IMR-90 (cell line): ENCODE results near the gene GPR62. TPM values are rescaled to one million over a fixed set of nuclear protein-coding genes. Genes with fewer than 3 reads are reported as not detected.
A peak's percentile ranks its signal among the peaks of the same experiment; 100 is the strongest.

Experiments
- ATAC-seq: fragments of 200-7000 bp; cut with Tn5 transposase; 2 replicates; pipeline ENCODE4 v1.9.1; 2020; ENCODE audit warnings: low read depth, mild to moderate bottlenecking, moderate library complexity
- BruUV-seq: library from RNA; stranded (reverse); fragments of 400-500 nt; replicated peaks from 2 replicates; lab custom pipeline; 2021; lab: Mats Ljungman, UMichigan
- CTCF ChIA-PET: fragments of 300-600 bp; formaldehyde crosslinking; extraction: SDS; loops from one replicate; lab custom pipeline; 2021; ENCODE audit warnings: antibody characterized with exemption; lab: Yijun Ruan, JAX
- POLR2A ChIA-PET: fragments of 300-600 bp; sonication (Branson Sonifier 250); formaldehyde crosslinking; loops from one replicate; lab custom pipeline; 2022; ENCODE audit warnings: antibody characterized with exemption; ENCODE audit not compliant: unreplicated experiment; lab: Charles Lee
- DNase-seq: peaks from one replicate; pipeline ENCODE4 v3.0.0; 2013
- H2AFZ ChIP-seq: replicated peaks from 2 replicates; pipeline ENCODE3; 2013; ENCODE audit warnings: low read length, mild to moderate bottlenecking; ENCODE audit not compliant: poor library complexity
- H2AK5ac ChIP-seq: 2 replicates; pipeline ENCODE4 v1.6.1; 2013; ENCODE audit warnings: low read depth, low read length, inconsistent platforms
- H2AK9ac ChIP-seq: replicated peaks from 2 replicates; pipeline ENCODE3; 2013; ENCODE audit warnings: mild to moderate bottlenecking, low read depth, low read length, moderate library complexity; ENCODE audit not compliant: poor library complexity
- H2BK120ac ChIP-seq: 2 replicates; pipeline ENCODE4 v1.6.1; 2013; ENCODE audit warnings: low read depth, low read length, inconsistent platforms
- H2BK15ac ChIP-seq: 3 replicates; pipeline ENCODE4 v1.6.1; 2013; ENCODE audit warnings: low read depth, low read length, inconsistent platforms
- H2BK20ac ChIP-seq: 2 replicates; pipeline ENCODE4 v1.6.1; 2013; ENCODE audit warnings: low read depth, mild to moderate bottlenecking, inconsistent platforms, low read length, moderate library complexity
- H2BK5ac ChIP-seq: 2 replicates; pipeline ENCODE4 v1.6.1; 2013; ENCODE audit warnings: mild to moderate bottlenecking, low read depth, low read length, inconsistent platforms; ENCODE audit not compliant: poor library complexity, severe bottlenecking
- H3K14ac ChIP-seq: replicated peaks from 2 replicates; pipeline ENCODE4 v1.6.1; 2013; ENCODE audit warnings: low read depth, low read length, inconsistent platforms
- H3K18ac ChIP-seq: 2 replicates; pipeline ENCODE4 v1.6.1; 2013; ENCODE audit warnings: low read depth, low read length, control low read depth
- H3K23ac ChIP-seq: 2 replicates; pipeline ENCODE4 v1.6.1; 2013; ENCODE audit warnings: low read depth, low read length, inconsistent platforms
- H3K27ac ChIP-seq: 2 replicates; pipeline ENCODE4 v1.5.1; 2013; ENCODE audit warnings: mild to moderate bottlenecking, control low read depth, low read length; ENCODE audit not compliant: insufficient read depth
- H3K27me3 ChIP-seq: 2 replicates; pipeline ENCODE4 v1.6.1; 2013; ENCODE audit warnings: low read length; ENCODE audit not compliant: control insufficient read depth, insufficient read depth
- H3K36me3 ChIP-seq: 2 replicates; pipeline ENCODE4 v1.6.1; 2013; ENCODE audit warnings: low read length, mixed read lengths; ENCODE audit not compliant: control insufficient read depth, insufficient read depth
- H3K4ac ChIP-seq: 2 replicates; pipeline ENCODE4 v1.6.1; 2013; ENCODE audit warnings: low read depth, low read length, inconsistent platforms
- H3K4me1 ChIP-seq: 2 replicates; pipeline ENCODE4 v1.6.1; 2013; ENCODE audit warnings: low read length, mixed read lengths; ENCODE audit not compliant: control insufficient read depth, insufficient read depth
- H3K4me2 ChIP-seq: 2 replicates; pipeline ENCODE4 v1.6.1; 2013; ENCODE audit warnings: low read depth, mild to moderate bottlenecking, control low read depth, low read length, moderate library complexity
- H3K4me3 ChIP-seq: 2 replicates; pipeline ENCODE4 v1.5.1; 2013; ENCODE audit warnings: low read depth, mild to moderate bottlenecking, control low read depth, low read length, moderate library complexity; ENCODE audit not compliant: insufficient read depth
- H3K56ac ChIP-seq: 2 replicates; pipeline ENCODE4 v1.6.1; 2013; ENCODE audit warnings: low read length, inconsistent platforms; ENCODE audit not compliant: insufficient read depth; ENCODE audit errors: extremely low read depth
- H3K79me1 ChIP-seq, 2 experiments: 2 replicates each; pipeline ENCODE4 v1.6.1; 2013; ENCODE audit warnings: low read length in 2 of 2, inconsistent platforms in 1 of 2, low read depth in 1 of 2
- H3K9ac ChIP-seq: 2 replicates; pipeline ENCODE4 v1.6.1; 2013; ENCODE audit warnings: low read depth, low read length, control low read depth
- H3K9me1 ChIP-seq: 2 replicates; pipeline ENCODE4 v1.6.1; 2013; ENCODE audit warnings: low read length, inconsistent platforms; ENCODE audit not compliant: insufficient read depth
- H3K9me3 ChIP-seq: 2 replicates; pipeline ENCODE4 v1.6.1; 2013; ENCODE audit warnings: low read length; ENCODE audit not compliant: control insufficient read depth, insufficient read depth
- H4K20me1 ChIP-seq: 2 replicates; pipeline ENCODE4 v1.6.1; 2013; ENCODE audit warnings: low read length, inconsistent platforms; ENCODE audit not compliant: insufficient read depth
- H4K5ac ChIP-seq: 2 replicates; pipeline ENCODE4 v1.6.1; 2013; ENCODE audit warnings: mild to moderate bottlenecking, low read depth, low read length, control low read depth
- H4K8ac ChIP-seq, 2 experiments: 2 replicates each; pipeline ENCODE4 v1.6.1; 2013; ENCODE audit warnings: low read depth in 2 of 2, low read length in 2 of 2, control low read depth in 1 of 2, inconsistent platforms in 1 of 2
- H4K91ac ChIP-seq: 2 replicates; pipeline ENCODE4 v1.6.1; 2013; ENCODE audit warnings: low read depth, low read length, inconsistent platforms; ENCODE audit not compliant: insufficient read depth
- CHD1 ChIP-seq: IDR thresholded peaks from 2 replicates; pipeline ENCODE4 v1.6.1; 2012; ENCODE audit warnings: low read depth, low read length, improper control_type of control experiment
- FOS ChIP-seq: fragments of 150-350 bp; IDR thresholded peaks from 2 replicates; pipeline ENCODE4 v1.6.1; 2016; ENCODE audit warnings: low read depth, low read length
- MAFK ChIP-seq: IDR thresholded peaks from 2 replicates; pipeline ENCODE4 v1.6.1; 2012; ENCODE audit warnings: low read depth, low read length, improper control_type of control experiment
- MAZ ChIP-seq: IDR thresholded peaks from 2 replicates; pipeline ENCODE4 v1.6.1; 2012; ENCODE audit warnings: low read depth, mild to moderate bottlenecking, low read length, improper control_type of control experiment, moderate library complexity, borderline replicate concordance
- MXI1 ChIP-seq: IDR thresholded peaks from 2 replicates; pipeline ENCODE4 v1.6.1; 2012; ENCODE audit warnings: low read depth, mild to moderate bottlenecking, low read length, moderate library complexity, borderline replicate concordance
- NFE2L2 ChIP-seq: fragments of 150-350 bp; IDR thresholded peaks from 2 replicates; pipeline ENCODE4 v1.6.1; 2016; ENCODE audit warnings: low read depth, mild to moderate bottlenecking, low read length
- POLR2A ChIP-seq: IDR thresholded peaks from 2 replicates; pipeline ENCODE4 v1.6.1; 2012; ENCODE audit warnings: mild to moderate bottlenecking, low read depth, low read length
- RCOR1 ChIP-seq: IDR thresholded peaks from 2 replicates; pipeline ENCODE4 v1.6.1; 2012; ENCODE audit warnings: mild to moderate bottlenecking, low read length, improper control_type of control experiment; ENCODE audit not compliant: insufficient replicate concordance
- RFX5 ChIP-seq: IDR thresholded peaks from 2 replicates; pipeline ENCODE4 v1.8.0; 2012; ENCODE audit warnings: low read depth, mild to moderate bottlenecking, low read length, moderate library complexity
- SMC3 ChIP-seq: fragments of 150-350 bp; IDR thresholded peaks from 2 replicates; pipeline ENCODE4 v1.6.1; 2016; ENCODE audit warnings: low read depth, mild to moderate bottlenecking, antibody characterized with exemption, low read length, moderate library complexity
- WGBS, 2 experiments: methylation state at CpG; one replicate each; pipeline versions ENCODE4 v1.1.5 to v1.1.7; 2013; ENCODE audit warnings: missing lambda C conversion rate in 2 of 2; ENCODE audit not compliant: insufficient read length in 1 of 2; ENCODE audit errors: extremely low coverage in 2 of 2; 5-methylcytosine and 5-hydroxymethylcytosine counted together
- dilution Hi-C: fragments of 300-500 bp; cut with HindIII; formaldehyde crosslinking; loops from one replicate; pipeline ENCODE4 v1.14.3; 2018; ENCODE audit warnings: low sequenced_read_pairs; ENCODE audit not compliant: unreplicated experiment
- in situ Hi-C: fragments of 300-500 bp; cut with MboI; formaldehyde crosslinking; loops from 3 replicates; pipeline ENCODE4 v1.14.3; 2019; ENCODE audit warnings: low sequenced_read_pairs, inconsistent platforms, mixed read lengths
- intact Hi-C: fragments of 100-400 bp; cut with micrococcal nuclease; formaldehyde crosslinking; loops from 2 replicates; pipeline ENCODE4 v1.10.0; 2022
- polyA plus RNA-seq, 3 experiments: library from polyadenylated mRNA; depleted of rRNA; stranded (reverse); fragments of >200 nt; gene quantifications; 2 replicates each; pipeline ENCODE4 v1.2.3, GENCODE V29; 2012; ENCODE audit warnings: low replicate concordance in 1 of 3
- total RNA-seq: library from RNA; depleted of rRNA; stranded (reverse); fragments of >200 nt; gene quantifications from 2 replicates; pipeline ENCODE4 v1.2.3, GENCODE V29; 2012
- TF ChIP-seq, protein P1 (sequence below): conservative IDR thresholded peaks from 2 replicates; pipeline ENCODE4 v1.5.1; 2012; ENCODE audit warnings: mild to moderate bottlenecking, low read depth, low read length, improper control_type of control experiment

GPR62 gene
- total and polyA plus RNA-seq, 2 of the 4 experiments (the other 2 are of a cell fraction): under 0.01 TPM; not detected in 1

DNA sequence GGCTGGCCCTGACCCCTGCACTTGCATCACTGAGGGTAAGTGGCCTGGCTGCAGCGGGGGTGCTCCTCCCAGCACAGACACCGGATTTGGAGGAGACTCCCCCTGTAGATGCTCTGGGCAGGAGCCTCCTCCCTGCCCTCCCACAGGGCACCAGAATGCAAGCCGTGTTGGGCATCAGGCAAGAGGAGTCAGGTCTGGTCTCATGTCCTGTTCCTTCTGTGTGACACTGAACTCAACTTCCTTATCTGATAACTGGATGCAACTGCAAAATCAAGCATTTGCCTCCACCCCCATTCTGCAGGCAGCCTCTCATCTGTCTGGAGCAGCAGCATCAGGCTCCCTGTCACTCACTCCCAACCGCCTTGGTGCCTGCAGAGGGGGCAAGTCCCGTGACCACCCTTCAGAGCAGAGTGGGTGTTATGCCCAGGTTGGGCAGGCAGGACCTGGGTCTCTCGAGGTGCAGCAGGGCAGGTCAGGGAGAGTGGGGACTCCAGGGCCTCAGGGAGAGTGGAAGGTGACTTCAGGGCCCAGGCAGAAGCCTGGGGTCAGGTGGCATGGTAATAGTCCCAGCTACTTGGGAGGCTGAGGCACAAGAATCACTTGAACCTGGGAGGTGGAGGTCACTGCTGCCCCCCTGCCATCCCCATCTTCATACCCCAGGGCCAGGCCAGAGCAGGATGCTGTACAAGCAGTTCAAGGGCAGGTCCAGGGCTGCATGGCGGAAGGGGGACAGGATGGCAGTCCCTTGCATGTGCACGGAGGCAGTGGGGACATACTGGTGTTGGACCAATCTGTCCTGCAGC lies 51.0 kb downstream of the GPR62 start:
- H3K79me1 ChIP-seq: no peaks in the 10 kb centered on the region
- H2BK5ac ChIP-seq: no peak overlapping the region
- no peaks in the 10 kb centered on the region for H3K9me3 ChIP-seq
- no peaks in the 10 kb centered on the region for H3K36me3 ChIP-seq
- no peak overlapping the region for H2BK15ac ChIP-seq
- no peaks in the 10 kb centered on the region for H3K9me1 ChIP-seq
- H3K14ac ChIP-seq: no peak overlapping the region
- ATAC-seq (peak; percentile 3; the same call in 1 of the 2 replicates), DNase-seq (no peak)
- peak overlapping the region in 1 of 2 experiments; percentile 94; a peak in 2 of 4 replicates for H4K8ac ChIP-seq
- in situ Hi-C loops (no loop called here), dilution Hi-C loops (no loop called here), intact Hi-C loops (no loop called here)
- H4K91ac ChIP-seq: 0 out of 2 replicates have a peak overlapping the region, but pooled peaks have one; percentile 27
- no peak overlapping the region for H3K18ac ChIP-seq
- no peaks in the 10 kb centered on the region for H3K27me3 ChIP-seq
- ChIA-PET POLR2A (no interaction called here), CTCF (interaction anchor here (1.2 to 3.2 kb wide), 2 partner anchors 46 to 116 kb away, joined by 3 to 28 read pairs; no protein-coding TSS in a partner anchor)
- no peak overlapping the region for H3K56ac ChIP-seq
- 49% methylated on average over 4 of the region's 8 CpGs; no CpG with 5 or more reads in 1 of the 2 experiments for WGBS, 2 experiments
- H3K4me2 ChIP-seq: no peak overlapping the region; the same call in 1 of the 2 replicates
- TF ChIP-seq FOS (no peak), SMC3 (no peak), RCOR1 (no peak), NFE2L2 (no peak), POLR2A (no peak), MXI1 (no peak), MAFK (no peak), CHD1 (no peak), MAZ (no peak), RFX5 (no peak)
- TF ChIP-seq, protein P1, sequence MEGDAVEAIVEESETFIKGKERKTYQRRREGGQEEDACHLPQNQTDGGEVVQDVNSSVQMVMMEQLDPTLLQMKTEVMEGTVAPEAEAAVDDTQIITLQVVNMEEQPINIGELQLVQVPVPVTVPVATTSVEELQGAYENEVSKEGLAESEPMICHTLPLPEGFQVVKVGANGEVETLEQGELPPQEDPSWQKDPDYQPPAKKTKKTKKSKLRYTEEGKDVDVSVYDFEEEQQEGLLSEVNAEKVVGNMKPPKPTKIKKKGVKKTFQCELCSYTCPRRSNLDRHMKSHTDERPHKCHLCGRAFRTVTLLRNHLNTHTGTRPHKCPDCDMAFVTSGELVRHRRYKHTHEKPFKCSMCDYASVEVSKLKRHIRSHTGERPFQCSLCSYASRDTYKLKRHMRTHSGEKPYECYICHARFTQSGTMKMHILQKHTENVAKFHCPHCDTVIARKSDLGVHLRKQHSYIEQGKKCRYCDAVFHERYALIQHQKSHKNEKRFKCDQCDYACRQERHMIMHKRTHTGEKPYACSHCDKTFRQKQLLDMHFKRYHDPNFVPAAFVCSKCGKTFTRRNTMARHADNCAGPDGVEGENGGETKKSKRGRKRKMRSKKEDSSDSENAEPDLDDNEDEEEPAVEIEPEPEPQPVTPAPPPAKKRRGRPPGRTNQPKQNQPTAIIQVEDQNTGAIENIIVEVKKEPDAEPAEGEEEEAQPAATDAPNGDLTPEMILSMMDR: no peak
- no peak overlapping the region for H3K9ac ChIP-seq
- H2BK120ac ChIP-seq: peak overlapping the region; percentile 0; the same call in 1 of the 2 replicates
- H4K5ac ChIP-seq: 0 out of 2 replicates have a peak overlapping the region, but pooled peaks have one; percentile 7
- H2AFZ ChIP-seq: peak overlapping the region; percentile 91
- peaks cover 11% of the 10 kb centered on the region for H3K4me1 ChIP-seq
- 0 out of 2 replicates have a peak overlapping the region, but pooled peaks have one; percentile 34 for H3K4ac ChIP-seq
- peak overlapping the region; percentile 51; the same call in 1 of the 2 replicates for H2AK5ac ChIP-seq
- H2AK9ac ChIP-seq: no peak overlapping the region
- H4K20me1 ChIP-seq: no peaks in the 10 kb centered on the region
- no TSS peak for BruUV-seq
- peak overlapping the region; percentile 6; the same call in 1 of the 2 replicates for H2BK20ac ChIP-seq
- H3K27ac ChIP-seq: no peak overlapping the region
- no peak overlapping the region for H3K4me3 ChIP-seq
- H3K23ac ChIP-seq: no peak overlapping the region
